SK-N-SH (cell line): ENCODE measurements around the gene MAG. TPM values are rescaled to one million over a fixed set of nuclear protein-coding genes. Genes with fewer than 3 reads are reported as not detected.

Source experiments
- CTCF ChIA-PET: fragments of 300-600, 350-600 bp; formaldehyde crosslinking; extraction: SDS; loops from one replicate; lab custom pipeline; 2021; lab: Yijun Ruan, JAX
- POLR2A ChIA-PET: fragments of 350-600 bp; sonication (Branson Sonifier 250); formaldehyde crosslinking; extraction: SDS; loops from one replicate; lab custom pipeline; 2020; ENCODE audit warnings: antibody characterized with exemption, inconsistent platforms; lab: Yijun Ruan, JAX
- DNase-seq: peaks from one replicate; pipeline ENCODE4 v3.0.0; 2012
- H2AFZ ChIP-seq: fragments of 200-600 bp; sonication (generic); 2 replicates; pipeline ENCODE4 v1.8.1; 2016; ENCODE audit warnings: antibody characterized with exemption, mild to moderate bottlenecking, low read depth
- H3F3A ChIP-seq: fragments of 200-600 bp; sonication (generic); replicated peaks from 2 replicates; pipeline ENCODE3; 2016; ENCODE audit warnings: antibody characterized with exemption, mild to moderate bottlenecking; ENCODE audit not compliant: insufficient read depth
- H3K27ac ChIP-seq, 2 experiments: fragments of 200-500 bp in 1 of 2; fragments of 200-600 bp in 1 of 2; sonication (Bioruptor generic) in 1 of 2; sonication (generic), shearing (Covaris generic) in 1 of 2; 2 replicates each; pipeline versions ENCODE4 v1.5.1 to v1.6.1; 2014 to 2016; ENCODE audit warnings: low read depth in 2 of 2, inconsistent platforms in 1 of 2, low read length in 1 of 2, mild to moderate bottlenecking in 1 of 2, mixed read lengths in 1 of 2
- H3K27me3 ChIP-seq: fragments of 200-600 bp; sonication (generic), shearing (Covaris generic); 2 replicates; pipeline ENCODE4 v1.6.1; 2016; ENCODE audit warnings: mixed run types; ENCODE audit not compliant: insufficient read depth
- H3K36me3 ChIP-seq, 2 experiments: fragments of 200-500 bp in 1 of 2; fragments of 200-600 bp in 1 of 2; sonication (Bioruptor generic) in 1 of 2; sonication (generic) in 1 of 2; replicated peaks in 1 of 2; 2 replicates each; pipeline versions ENCODE3 to v1.5.1; 2014 to 2016; ENCODE audit warnings: low read length in 1 of 2, mild to moderate bottlenecking in 1 of 2; ENCODE audit not compliant: insufficient read depth in 2 of 2, control insufficient read depth in 1 of 2
- H3K4me1 ChIP-seq, 2 experiments: fragments of 200-500 bp in 1 of 2; fragments of 200-600 bp in 1 of 2; sonication (Bioruptor generic) in 1 of 2; sonication (generic), shearing (Covaris generic) in 1 of 2; 2 replicates each; pipeline versions ENCODE4 v1.5.1 to v1.6.1; 2014 to 2016; ENCODE audit warnings: low read depth in 1 of 2, low read length in 1 of 2, mixed run types in 1 of 2; ENCODE audit not compliant: insufficient read depth in 2 of 2, control insufficient read depth in 1 of 2
- H3K4me2 ChIP-seq: fragments of 200-600 bp; sonication (generic), shearing (Covaris generic); 2 replicates; pipeline ENCODE4 v1.6.1; 2017; ENCODE audit warnings: mixed run types
- H3K4me3 ChIP-seq, 2 experiments: fragments of 200-500 bp in 1 of 2; fragments of 200-600 bp in 1 of 2; sonication (Bioruptor generic) in 1 of 2; sonication (generic), shearing (Covaris generic) in 1 of 2; 2 replicates each; pipeline versions ENCODE4 v1.5.1 to v1.8.1; 2014 to 2016; ENCODE audit warnings: low read depth in 2 of 2, inconsistent platforms in 1 of 2, low read length in 1 of 2, mild to moderate bottlenecking in 1 of 2, mixed read lengths in 1 of 2, moderate library complexity in 1 of 2
- H3K79me2 ChIP-seq: fragments of 200-600 bp; sonication (generic); 2 replicates; pipeline ENCODE4 v1.8.1; 2017; ENCODE audit warnings: mild to moderate bottlenecking; ENCODE audit not compliant: insufficient read depth
- H3K9ac ChIP-seq: fragments of 200-600 bp; sonication (generic); 2 replicates; pipeline ENCODE4 v1.6.1; 2017; ENCODE audit warnings: mixed run types
- H3K9me2 ChIP-seq: fragments of 200-600 bp; sonication (generic); 2 replicates; pipeline ENCODE4 v1.6.1; 2017; ENCODE audit warnings: mixed run types
- H3K9me3 ChIP-seq: fragments of 200-600 bp; sonication (generic); 2 replicates; pipeline ENCODE4 v1.6.1; 2017; ENCODE audit warnings: mixed run types, mild to moderate bottlenecking, moderate library complexity
- H4K20me1 ChIP-seq: fragments of 200-600 bp; sonication (generic); 2 replicates; pipeline ENCODE4 v1.6.1; 2017; ENCODE audit warnings: mild to moderate bottlenecking, mixed run types; ENCODE audit not compliant: insufficient read depth
- CTCF ChIP-seq: fragments of 200-600 bp; sonication (generic); IDR thresholded peaks from 2 replicates; pipeline ENCODE4 v1.6.1; 2017; ENCODE audit warnings: antibody characterized with exemption, mild to moderate bottlenecking, moderate library complexity
- EP300 ChIP-seq, 2 experiments: IDR thresholded peaks; 2 replicates each; pipeline versions ENCODE4 v1.4.0 to v1.6.1; 2012; ENCODE audit warnings: borderline replicate concordance in 1 of 2, low read depth in 1 of 2, low read length in 1 of 2
- FOSL2 ChIP-seq: IDR thresholded peaks from 2 replicates; pipeline ENCODE4 v1.4.0; 2012; ENCODE audit warnings: low read depth, mild to moderate bottlenecking, moderate library complexity, borderline replicate concordance
- FOXJ3 ChIP-seq: sonication (generic); formaldehyde crosslinking; IDR thresholded peaks from 2 replicates; pipeline ENCODE4 v1.5.1; 2020; ENCODE audit warnings: mild to moderate bottlenecking, missing genetic modification reagents
- GATA2 ChIP-seq: sonication (generic); formaldehyde crosslinking; IDR thresholded peaks from 2 replicates; pipeline ENCODE4 v1.5.0; 2020; ENCODE audit warnings: mild to moderate bottlenecking, missing genetic modification reagents
- IRF3 ChIP-seq: fragments of 150-350 bp; IDR thresholded peaks from 2 replicates; pipeline ENCODE4 v1.6.1; 2016; ENCODE audit warnings: mild to moderate bottlenecking, low read depth, low read length
- JUND ChIP-seq: IDR thresholded peaks from 2 replicates; pipeline ENCODE4 v1.4.0; 2012
- MAX ChIP-seq: IDR thresholded peaks from 2 replicates; pipeline ENCODE4 v1.4.0; 2012; ENCODE audit warnings: low read depth
- MEF2A ChIP-seq: IDR thresholded peaks from 2 replicates; pipeline ENCODE4 v1.4.0; 2012; ENCODE audit warnings: low read depth, borderline replicate concordance
- MXI1 ChIP-seq: IDR thresholded peaks from 2 replicates; pipeline ENCODE4 v1.6.1; 2012; ENCODE audit warnings: mild to moderate bottlenecking, low read depth, low read length, improper control_type of control experiment
- NFIC ChIP-seq: IDR thresholded peaks from 2 replicates; pipeline ENCODE4 v1.4.0; 2012; ENCODE audit warnings: borderline replicate concordance
- PBX3 ChIP-seq: IDR thresholded peaks from 2 replicates; pipeline ENCODE4; 2012
- POLR2AphosphoS5 ChIP-seq: IDR thresholded peaks from 2 replicates; pipeline ENCODE4 v1.6.1; 2012; ENCODE audit warnings: low read depth, low read length
- RCOR1 ChIP-seq: fragments of 150-350 bp; IDR thresholded peaks from 2 replicates; pipeline ENCODE4 v1.6.1; 2017; ENCODE audit warnings: antibody characterized with exemption, low read length
- RFX5 ChIP-seq: IDR thresholded peaks from 2 replicates; pipeline ENCODE4 v1.6.1; 2012; ENCODE audit warnings: mild to moderate bottlenecking, improper control_type of control experiment, low read length
- RXRA ChIP-seq: IDR thresholded peaks from 2 replicates; pipeline ENCODE4 v1.4.0; 2012; ENCODE audit warnings: low read depth, mild to moderate bottlenecking, borderline replicate concordance
- TAF1 ChIP-seq: IDR thresholded peaks from 2 replicates; pipeline ENCODE4 v1.6.1; 2012; ENCODE audit warnings: low read depth, mild to moderate bottlenecking, low read length, moderate library complexity, borderline replicate concordance
- USF2 ChIP-seq: fragments of 150-350 bp; IDR thresholded peaks from 2 replicates; pipeline ENCODE4 v1.6.1; 2017; ENCODE audit warnings: antibody characterized with exemption, low read length, low read depth, borderline replicate concordance
- WGBS: methylation state at CpG from one replicate; pipeline ENCODE4 v1.1.6; 2017; ENCODE audit warnings: low lambda C conversion rate; 5-methylcytosine and 5-hydroxymethylcytosine counted together
- polyA plus RNA-seq, 3 experiments: library from polyadenylated mRNA; depleted of rRNA; stranded (reverse); fragments of >200 nt; gene quantifications; 2 replicates each; pipeline ENCODE4 v1.2.3, GENCODE V29; 2012

The MAG gene
- polyA plus RNA-seq, 1 of the 3 experiments (the other 2 are of a cell fraction): not detected

- TF ChIP-seq TAF1 (no peak), RCOR1 (no peak), FOXJ3 (CRISPR knock-in tag) (no peak)
These were observed 53.7 kb downstream of the MAG start (continued) for GRCh38 chr19:35345671-35346111.

GRCh38 chr19:35346193-35347052 is 54.5 kb downstream of the MAG start:
- no peak overlapping the region for H3K9ac ChIP-seq
- 23% methylated on average over 27 of the region's 28 CpGs for WGBS
- no peaks in the 10 kb centered on the region for H3K36me3 ChIP-seq
- H3K9me2 ChIP-seq: no peaks in the 10 kb centered on the region
- H3F3A ChIP-seq: no peaks in the 10 kb centered on the region
- no peak overlapping the region for H2AFZ ChIP-seq
- no peak overlapping the region for H3K4me2 ChIP-seq
- no peak overlapping the region for H3K4me3 ChIP-seq
- no peaks in the 10 kb centered on the region for H3K79me2 ChIP-seq
- H3K9me3 ChIP-seq: no peaks in the 10 kb centered on the region
- ChIA-PET POLR2A (no interaction called here), CTCF (interaction anchor here (0.8 to 1.8 kb wide), 4 partner anchors 19 to 149 kb away, joined by 3 to 5 read pairs (median 4); no protein-coding TSS in a partner anchor)
- no peaks in the 10 kb centered on the region for H3K4me1 ChIP-seq
- peaks cover 98% of the 10 kb centered on the region for H3K27me3 ChIP-seq
- no peak for DNase-seq
- H4K20me1 ChIP-seq: no peaks in the 10 kb centered on the region
- no peak for TF ChIP-seq RFX5
- no peak for TF ChIP-seq PBX3
- no peak for TF ChIP-seq MXI1
- TF ChIP-seq EP300 (IDR thresholded peaks at IDR 0.05; ENCODE audit: borderline replicate concordance in 1 of 2, low read depth in 1 of 2, low read length in 1 of 2): no peak
- no peak for TF ChIP-seq RXRA
- no peak for TF ChIP-seq USF2
- no peak for TF ChIP-seq POLR2AphosphoS5
- no peak for TF ChIP-seq TAF1
- TF ChIP-seq MAX: no peak
- no peak for TF ChIP-seq GATA2 (CRISPR knock-in tag)
- no peak for TF ChIP-seq FOXJ3 (CRISPR knock-in tag)
- no peak for TF ChIP-seq RCOR1
- no peak for TF ChIP-seq JUND
- no peak for TF ChIP-seq MEF2A
- TF ChIP-seq NFIC: no peak
- no peak for TF ChIP-seq IRF3
- no peak for TF ChIP-seq FOSL2
- TF ChIP-seq CTCF: no peak
- TF ChIP-seq, all 33 proteins: peak for 0
- no peak overlapping the region for H3K27ac ChIP-seq
